ENCODE data around the gene RCAN2. TPM values are rescaled to one million over a fixed set of nuclear protein-coding genes. Genes with fewer than 3 reads are reported as not detected.

Gene RCAN2
- polyA plus RNA-seq, 3 donors = 26.8 to 27.8 (median 27.5) TPM

DNA sequence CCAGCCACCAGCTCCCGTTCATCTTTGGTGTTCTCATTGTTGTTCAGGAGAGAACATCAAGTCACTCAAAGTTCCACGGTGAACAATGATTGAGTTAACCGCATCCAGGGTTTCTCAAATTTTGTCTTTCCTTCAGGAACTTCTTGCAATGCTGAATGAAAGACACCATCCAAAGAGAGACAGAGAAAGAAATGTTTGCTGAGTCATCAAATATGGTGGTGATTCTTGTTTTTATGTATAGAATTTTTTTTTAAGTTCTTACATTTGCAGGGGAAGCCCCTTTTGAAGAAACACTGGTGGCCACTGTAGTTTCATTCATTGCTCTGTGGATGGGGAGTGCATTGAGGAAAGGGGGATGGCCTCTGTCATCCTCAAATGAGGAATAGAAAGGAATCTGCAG lies 258.1 kb downstream of the RCAN2 start:
- DNase-seq (ENCODE audit: low read depth in 3 of 3, low spot score in 2 of 3) = no peak

DNA sequence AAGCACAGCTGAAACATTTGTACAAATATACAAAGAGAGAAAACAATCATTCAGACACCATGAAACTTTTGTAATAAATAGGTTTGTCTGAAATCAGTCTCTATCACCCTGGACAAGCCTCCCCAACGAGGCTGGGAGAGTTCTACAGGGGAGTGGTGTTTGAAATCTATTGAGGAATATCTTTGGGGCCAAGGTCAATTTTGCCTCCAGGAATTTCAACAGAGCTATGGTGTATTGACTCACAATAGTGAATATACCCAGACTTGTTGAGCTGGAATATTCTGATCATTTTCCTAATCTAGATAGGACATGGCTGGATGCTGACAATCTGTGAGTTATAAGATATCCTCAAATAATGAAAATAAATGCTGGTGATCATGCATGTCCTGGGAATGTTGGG lies 269.0 kb downstream of the RCAN2 start:
- no peak for DNase-seq (ENCODE audit: low read depth in 3 of 3, low spot score in 2 of 3)

DNA sequence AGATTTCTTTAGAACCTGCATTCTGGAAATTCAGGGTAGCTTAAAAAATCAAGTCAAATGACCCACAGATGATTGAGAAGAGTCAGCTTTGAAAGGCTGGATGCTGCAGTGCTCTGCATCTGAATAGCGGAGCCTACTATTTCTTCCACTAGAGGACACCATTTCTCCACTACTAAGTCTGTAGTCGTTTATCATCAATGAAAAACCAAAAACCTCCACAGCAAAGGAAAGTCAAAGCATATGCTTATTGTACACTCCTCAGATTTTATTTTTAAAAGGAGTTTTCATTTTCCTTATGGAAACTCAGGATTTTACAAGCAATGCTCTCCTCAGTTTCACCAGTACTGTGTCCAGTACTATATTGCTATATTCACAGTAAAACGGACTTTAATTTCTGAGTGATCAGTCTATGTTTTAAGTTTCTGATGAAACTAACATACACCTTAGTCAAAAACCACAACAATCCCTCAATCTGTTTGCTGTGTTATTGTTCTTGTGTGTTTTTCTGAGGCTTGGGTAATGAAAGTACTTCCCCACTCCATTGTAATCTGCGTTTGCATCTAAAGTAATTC lies 269.9 kb downstream of the RCAN2 start:
- DNase-seq (ENCODE audit: low read depth in 3 of 3, low spot score in 2 of 3) = peak in 1 of 3 donors; percentile 50

DNA sequence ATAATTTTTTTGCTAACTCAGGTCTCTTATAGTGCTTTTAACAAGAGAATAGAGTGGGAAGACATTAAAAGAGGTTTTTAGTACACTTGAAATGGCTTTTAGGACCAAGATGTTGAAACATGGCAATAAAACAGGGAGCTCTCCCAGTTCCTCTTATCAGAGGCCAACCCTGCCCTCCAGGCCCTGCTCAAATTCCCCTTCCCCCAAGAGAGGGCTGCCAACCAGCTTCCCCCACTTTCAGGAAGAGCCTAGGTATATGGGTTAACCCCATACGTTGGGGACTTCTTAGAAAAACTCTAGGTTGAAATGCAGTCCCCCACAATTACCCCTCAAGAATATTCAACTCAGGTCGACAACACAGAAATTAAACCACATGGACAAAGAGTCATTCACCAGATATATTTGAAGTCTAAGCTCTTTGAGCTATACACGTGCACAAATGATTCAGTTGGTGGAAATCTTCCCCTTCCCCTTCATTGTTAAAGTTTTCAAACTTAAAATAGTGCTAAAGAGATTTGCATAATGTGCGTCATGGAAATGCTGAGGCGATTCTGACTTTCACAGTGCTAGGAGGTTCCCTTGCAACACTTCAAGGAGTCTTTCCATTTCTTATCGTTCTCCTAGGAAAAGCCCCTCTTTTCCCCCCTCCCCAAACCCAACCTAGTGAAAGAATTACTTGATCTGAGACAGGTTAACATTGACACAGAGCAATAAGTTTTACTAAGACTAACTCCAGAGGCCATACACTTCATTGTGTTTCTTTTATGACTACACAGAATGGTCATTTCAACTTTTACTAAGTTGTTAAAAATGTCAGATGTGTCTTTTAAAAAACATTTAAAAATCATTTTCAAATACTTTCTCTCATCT lies 270.7 kb downstream of the RCAN2 start:
- no peak for DNase-seq (ENCODE audit: low read depth in 3 of 3, low spot score in 2 of 3)

DNA sequence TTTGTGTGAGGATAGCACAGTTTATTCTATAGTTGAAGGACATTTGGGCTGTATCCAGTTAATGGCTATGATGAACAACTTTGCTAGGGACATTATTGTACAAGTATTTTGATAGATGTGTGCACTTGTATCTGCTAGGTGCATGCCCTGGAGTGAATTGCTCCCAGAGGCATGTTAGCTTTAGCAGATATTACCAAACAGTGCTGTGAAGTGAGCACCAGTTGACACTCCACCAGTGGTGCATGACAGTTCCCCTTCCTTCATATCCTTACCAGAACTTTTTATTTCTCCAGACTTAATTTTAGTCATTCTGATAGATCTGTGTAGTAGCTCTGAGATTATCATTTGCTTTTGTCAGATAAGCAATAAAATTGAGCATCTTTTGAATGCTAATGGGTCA lies 271.6 kb downstream of the RCAN2 start:
- no peak for DNase-seq (ENCODE audit: low read depth in 3 of 3, low spot score in 2 of 3)

DNA sequence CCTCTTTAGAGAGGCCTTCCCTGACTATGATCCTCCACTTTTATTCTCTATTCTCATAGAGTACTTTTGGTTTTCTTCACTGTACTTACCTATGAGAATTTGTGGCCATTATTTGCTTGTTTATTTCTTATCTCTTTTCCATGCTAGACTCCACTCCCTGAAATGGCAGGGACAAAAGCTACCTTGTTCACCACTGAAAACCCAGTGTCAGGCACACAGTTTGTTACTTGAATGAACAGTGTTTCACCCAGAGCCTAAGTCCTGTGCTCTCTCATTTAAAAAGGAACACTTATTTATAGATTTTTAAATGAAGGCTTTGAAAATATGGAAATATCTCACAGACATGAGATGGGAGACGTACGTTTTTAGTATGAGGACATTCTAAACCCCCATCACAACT lies 272.8 kb downstream of the RCAN2 start:
- DNase-seq (ENCODE audit: low read depth in 3 of 3, low spot score in 2 of 3) = no peak

DNA sequence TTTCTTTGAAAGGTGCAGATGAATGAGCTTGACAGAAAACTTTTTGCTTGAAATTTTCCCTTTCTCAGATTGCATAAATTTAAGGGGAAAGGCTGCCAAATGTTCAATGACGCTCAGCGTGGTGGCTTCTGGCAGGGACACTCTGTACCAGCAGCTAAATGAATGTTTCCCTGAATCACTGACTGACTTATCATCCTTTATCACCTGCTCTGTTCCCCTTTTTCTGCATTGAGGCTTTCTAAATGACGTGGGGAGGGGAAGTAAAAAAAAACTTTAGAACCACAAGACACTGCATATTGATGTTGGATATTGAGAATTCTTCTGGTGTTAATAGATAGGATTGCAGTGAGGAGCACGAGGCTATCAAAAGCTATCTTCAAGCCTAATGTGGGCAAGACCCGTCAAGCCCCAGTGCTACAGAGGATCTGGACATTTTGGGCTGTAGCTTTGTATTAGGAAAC lies 273.5 kb downstream of the RCAN2 start:
- no peak for DNase-seq (ENCODE audit: low read depth in 3 of 3, low spot score in 2 of 3)

DNA sequence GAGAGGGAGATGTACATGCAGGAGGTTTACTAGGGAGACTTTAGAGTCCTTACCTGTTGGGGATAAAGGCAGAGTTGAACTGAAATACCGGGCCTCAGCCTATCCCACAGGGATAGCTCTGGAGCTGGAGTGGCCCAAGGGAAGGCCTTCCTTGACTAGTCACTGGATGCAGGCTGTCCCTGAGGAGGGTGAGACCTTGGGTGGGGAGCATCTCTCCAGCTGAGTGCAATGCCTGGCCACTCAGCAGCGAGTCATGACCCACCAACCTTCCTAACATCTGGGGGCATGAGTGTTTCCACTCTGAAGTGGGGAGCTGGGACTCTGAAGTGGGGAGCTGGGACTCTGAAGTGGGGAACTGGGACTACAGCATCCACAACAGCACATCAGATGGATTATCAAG lies 274.4 kb downstream of the RCAN2 start:
- DNase-seq (ENCODE audit: low read depth in 3 of 3, low spot score in 2 of 3) = no peak

DNA sequence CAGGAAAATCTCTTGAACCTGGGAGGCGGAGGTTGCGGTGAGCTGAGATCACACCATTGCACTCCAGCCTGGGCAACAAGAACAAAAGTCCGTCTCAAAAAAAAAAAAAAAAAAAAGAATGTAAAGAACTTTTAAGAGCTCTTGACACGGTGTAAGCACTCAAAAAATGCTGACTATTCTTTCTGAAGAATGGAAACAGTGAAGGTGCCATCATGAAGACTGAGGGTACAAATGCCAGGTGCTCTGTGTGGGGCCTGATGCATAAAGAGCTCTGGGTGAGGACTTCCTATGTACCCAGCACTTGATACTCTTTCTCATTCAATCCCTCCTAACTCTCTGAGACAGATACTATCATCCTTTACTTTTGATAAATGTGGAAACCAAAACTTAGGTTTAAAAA lies 275.5 kb downstream of the RCAN2 start:
- DNase-seq (ENCODE audit: low read depth in 3 of 3, low spot score in 2 of 3) = no peak

DNA sequence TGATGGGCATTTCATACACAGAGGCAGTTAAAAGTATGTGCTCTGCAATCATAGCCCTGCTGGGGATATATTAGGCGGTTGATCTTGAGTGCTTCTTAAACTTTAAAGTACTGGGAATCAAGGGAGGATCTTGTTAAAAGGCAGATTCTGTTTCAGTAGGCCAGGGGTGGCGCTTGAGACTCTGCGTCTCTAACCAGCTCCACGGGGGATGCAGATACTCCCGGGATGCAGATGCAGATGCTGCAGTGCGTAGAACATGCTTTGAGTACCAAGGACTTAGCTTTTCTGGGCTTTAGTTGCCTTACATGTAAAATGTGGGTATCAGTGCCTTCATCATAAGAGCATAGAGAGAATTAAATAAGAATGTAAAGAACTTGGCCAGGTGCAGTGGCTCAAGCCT lies 276.0 kb downstream of the RCAN2 start:
- DNase-seq (ENCODE audit: low read depth in 3 of 3, low spot score in 2 of 3) = no peak

DNA sequence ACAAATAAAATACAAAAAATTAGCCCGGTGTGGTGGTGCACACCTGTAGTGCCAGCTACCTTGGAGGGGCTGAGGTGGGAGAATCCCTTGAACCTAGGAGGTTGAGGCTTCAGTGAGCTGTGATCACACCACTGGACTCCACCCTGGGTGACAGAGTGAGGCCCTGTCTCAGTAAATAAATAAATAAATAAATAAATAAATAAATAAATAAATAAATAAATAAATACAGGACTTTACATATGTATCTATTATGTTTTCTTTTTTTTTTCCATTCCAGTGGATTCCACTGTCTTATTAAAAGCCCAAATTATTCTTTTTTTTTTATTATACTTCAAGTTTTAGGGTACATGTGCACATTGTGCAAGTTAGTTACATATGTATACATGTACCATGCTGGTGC lies 279.3 kb downstream of the RCAN2 start:
- no peak for DNase-seq (ENCODE audit: low read depth in 3 of 3, low spot score in 2 of 3)

DNA sequence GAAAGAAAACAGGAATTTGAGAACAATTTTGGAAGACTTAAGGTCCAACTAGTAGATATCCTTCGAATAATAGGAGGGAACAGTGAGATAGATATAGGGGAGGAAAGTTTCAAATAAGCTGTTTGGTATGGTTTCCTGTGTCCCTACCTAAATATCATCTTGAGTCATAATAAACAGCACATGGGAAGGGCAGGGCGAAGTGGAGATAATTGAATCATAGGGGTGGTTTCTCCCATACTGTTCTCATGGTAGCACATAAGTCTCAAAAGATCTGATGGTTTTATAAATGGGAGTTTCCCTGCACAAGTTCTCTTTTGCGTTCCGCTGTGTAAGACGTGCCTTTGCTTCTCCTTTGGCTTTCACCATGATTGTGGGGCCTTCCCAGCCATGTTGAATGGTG lies 281.0 kb downstream of the RCAN2 start:
- DNase-seq (ENCODE audit: low read depth in 3 of 3, low spot score in 2 of 3) = no peak

DNA sequence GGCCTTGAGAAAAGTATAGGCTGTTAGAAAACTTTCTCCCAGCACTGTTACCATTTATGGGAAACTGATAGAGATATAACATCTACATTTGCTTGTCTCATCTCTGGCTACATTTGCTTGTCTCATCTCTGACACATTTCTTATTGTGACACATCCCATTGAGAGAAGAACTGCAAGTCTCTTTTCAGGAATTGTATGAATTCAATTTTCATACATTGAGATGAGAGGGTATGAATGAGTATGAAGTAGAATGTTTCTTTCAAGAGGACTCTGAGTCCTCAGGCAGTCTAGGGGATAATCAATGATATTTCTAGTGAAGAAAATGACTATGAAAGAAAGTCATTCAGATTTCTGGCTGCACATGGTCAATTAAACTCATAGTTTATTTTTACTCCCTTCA lies 282.9 kb downstream of the RCAN2 start:
- DNase-seq (ENCODE audit: low read depth in 3 of 3, low spot score in 2 of 3) = no peak

DNA sequence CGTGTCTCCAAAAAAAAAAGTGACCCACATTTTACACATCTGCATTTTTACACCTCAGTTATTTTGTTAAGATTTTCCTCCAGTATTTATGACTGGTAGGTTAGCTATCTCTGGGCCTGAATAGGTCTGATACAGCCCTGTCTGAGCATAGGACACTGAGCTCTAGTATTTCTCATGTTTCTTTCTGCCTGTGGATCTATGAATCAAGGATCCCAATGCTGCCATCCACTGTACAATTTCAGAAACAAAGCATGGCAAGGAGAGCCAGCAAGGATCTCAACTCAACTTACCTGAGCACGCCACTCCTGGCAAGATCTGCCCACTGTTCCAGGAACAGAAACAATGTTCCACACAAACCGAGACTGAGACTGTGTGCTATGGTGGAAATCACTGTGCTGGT lies 284.1 kb downstream of the RCAN2 start:
- no peak for DNase-seq (ENCODE audit: low read depth in 3 of 3, low spot score in 2 of 3)

DNA sequence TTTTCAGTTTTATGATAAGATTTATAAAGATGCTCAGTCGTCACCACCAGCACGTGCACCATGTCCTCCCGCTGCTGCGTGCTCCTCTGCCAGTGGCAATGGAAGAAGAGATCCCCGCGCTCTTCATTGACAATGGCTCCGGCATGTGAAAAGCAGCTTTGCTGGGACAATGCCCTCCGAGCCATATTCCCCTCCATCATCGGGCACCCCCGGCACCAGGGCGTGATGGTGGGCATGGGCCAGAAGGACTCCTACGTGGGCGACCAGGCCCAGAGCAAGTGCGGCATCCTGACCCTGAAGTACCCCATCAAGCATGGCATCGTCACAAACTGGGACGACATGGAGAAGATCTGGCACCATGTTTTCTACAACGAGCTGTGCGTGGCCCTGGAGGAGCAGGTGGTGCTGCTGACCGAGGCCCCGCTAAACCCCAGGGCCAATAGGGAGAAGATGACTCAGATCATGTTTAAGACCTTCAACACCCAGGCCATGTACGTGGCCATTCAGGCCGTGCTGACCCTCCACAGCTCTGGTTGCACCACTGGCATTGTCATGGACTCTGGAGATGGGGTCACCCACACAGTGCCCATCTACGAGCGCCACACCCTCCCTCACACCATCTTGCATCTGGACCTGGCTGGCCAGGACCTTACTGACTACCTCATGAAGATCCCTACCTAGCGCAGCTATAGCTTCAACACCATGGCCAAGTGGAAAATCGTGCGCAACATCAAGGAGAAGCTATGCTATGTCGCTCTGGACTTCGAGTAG lies 286.2 kb downstream of the RCAN2 start:
- DNase-seq (ENCODE audit: low read depth in 3 of 3, low spot score in 2 of 3) = no peak

DNA sequence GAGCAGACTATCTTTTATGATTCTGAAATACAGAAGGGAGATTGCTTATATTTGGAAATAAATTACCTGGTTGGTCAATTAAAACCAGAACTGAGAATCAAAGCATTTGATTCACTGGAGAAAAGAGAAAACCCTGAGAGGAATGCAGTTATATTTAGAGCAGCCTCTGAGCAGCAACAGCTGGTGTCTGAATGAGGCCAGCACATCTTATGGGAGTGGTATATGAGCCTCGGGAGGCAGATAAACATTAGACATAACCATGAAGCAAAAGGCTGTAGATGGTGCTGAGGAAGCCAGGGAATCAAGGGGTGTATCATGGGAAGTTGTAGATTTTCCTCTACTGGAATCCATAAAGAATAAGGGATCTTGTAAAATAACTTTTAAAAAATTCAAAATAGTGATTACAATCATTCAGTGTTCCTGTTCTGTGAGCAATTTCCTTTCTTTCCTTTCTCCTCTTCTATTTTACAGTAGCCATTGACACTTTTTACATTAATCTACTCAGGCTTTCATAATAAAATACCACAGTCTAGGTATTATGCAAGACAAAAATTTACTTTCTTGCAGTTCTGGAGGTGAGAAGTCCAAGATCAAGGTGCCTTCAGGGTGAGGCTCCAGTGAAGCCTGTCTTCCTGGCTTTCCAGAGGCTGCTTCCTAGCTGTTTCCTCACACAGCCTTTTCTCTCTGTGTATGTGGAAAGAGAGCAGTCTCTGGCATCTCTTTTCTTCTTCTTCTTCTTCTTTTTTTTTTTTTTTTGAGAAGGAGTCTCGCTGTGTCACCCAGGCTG lies 287.7 kb downstream of the RCAN2 start:
- peak; percentile 27 to 34 (median 30) for DNase-seq (ENCODE audit: low read depth in 3 of 3, low spot score in 2 of 3)

DNA sequence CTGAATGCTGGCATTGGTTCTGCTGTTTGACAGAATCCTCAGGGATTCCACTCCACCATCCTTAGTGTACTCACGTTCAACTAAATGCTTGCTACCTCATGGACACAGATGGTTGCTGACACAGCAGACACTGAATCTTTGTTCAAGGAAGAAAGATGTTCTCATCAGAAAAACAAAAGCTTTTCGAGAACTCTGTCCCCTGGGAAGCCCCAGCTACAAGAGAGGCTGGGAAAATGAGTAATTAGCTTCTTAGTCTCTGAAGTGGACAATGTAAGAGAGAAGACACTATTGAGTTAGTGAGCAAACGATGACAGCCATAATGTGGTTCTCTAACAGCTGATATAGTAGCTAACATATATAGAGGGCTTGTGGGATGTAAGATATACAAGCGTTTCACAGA lies 289.5 kb downstream of the RCAN2 start:
- DNase-seq (ENCODE audit: low read depth in 3 of 3, low spot score in 2 of 3) = no peak

DNA sequence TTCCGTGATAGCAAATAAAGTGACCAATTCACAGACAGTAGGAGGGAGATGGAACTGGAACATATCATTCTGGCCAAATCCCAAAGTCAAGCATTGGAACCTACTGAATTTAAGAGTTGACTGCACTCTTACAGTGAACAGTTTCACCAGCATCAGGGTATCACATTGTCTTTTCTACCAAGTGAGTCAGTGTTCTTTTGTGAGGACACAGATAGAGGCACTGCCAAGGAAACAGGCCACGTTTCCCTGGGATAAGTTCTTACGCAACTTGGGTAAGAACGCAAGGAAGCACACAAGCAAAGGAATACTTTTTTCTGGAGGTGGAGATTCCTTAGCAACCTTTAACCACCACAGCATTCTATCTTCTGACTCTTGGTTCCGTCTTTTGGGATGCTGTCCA lies 291.9 kb downstream of the RCAN2 start:
- no peak for DNase-seq (ENCODE audit: low read depth in 3 of 3, low spot score in 2 of 3)

DNA sequence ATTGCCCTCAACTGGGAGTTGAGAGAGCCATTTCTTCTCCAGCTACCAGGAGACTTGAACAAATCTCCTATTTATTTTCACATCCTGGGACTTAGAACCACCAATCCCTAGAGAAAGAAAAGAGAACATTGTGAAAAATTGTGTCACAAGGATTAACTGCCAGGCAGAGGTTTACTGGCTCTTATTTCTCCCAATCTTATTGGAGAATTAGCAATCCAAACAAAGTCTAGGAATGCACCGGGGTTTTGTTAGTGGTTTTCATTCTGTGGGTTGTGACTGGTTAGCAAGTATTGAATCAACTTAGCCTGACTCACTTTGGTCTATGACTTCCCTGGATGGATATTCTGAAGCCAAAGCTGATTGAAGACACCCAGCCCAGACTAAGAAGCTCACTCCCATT lies 299.3 kb downstream of the RCAN2 start:
- no peak for DNase-seq (ENCODE audit: low read depth in 3 of 3, low spot score in 2 of 3)

DNA sequence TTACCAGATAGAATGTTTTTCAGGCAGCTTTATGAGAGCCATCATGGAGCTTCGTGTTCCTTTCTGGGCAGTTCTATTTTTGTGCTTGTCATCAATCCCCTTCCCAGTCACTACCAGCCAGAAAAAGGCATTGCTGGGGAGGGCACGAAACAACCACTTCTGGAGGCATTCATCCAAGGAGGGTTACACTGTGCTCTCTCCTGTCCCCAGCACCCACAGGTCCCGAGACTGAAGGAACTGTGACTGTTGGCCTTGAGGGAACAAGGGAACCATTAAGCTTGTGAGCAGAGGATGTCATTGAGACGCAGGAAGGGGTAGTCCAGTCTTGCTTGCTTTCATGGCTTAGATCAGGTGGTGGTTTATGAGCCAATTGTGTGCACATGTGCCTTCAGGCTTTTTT lies 300.4 kb downstream of the RCAN2 start:
- DNase-seq (ENCODE audit: low read depth in 3 of 3, low spot score in 2 of 3) = no peak

DNA sequence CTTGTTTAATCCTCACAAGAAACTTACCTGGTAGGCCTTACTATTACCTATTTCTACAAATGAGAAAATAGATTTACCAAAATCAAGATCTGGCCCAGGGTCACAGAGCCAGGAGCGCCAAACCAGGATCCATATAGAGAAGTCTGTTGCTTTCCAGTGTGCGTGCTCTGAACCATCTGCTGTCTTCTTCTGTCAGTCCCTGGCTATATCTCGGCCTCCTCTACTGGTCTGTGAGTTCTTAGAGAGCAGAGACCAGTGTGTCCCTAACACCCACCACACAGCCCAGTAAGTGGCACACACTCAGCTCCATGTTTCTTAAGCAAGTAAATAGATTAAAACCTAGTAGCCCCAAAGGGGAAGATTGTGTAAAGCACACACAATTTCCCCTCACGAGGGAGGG lies 301.5 kb downstream of the RCAN2 start:
- no peak for DNase-seq (ENCODE audit: low read depth in 3 of 3, low spot score in 2 of 3)

All from right renal cortex interstitium (tissue), 3 donors.